A673 (cell line): ENCODE data around the gene NCAM2. TPM values are rescaled to one million over a fixed set of nuclear protein-coding genes. Genes with fewer than 3 reads are reported as not detected.

Experiments used
- BruUV-seq: library from RNA; stranded (reverse); fragments of 400-500 nt; replicated peaks from 2 replicates; lab custom pipeline; 2021; lab: Mats Ljungman, UMichigan
- CTCF ChIA-PET: fragments of 300-600 bp; sonication (Branson Sonifier 250); formaldehyde crosslinking; loops from one replicate; lab custom pipeline; 2022; ENCODE audit warnings: antibody characterized with exemption; lab: Charles Lee
- POLR2A ChIA-PET: fragments of 300-600 bp; sonication (Branson Sonifier 250); formaldehyde crosslinking; loops from one replicate; lab custom pipeline; 2022; ENCODE audit warnings: antibody characterized with exemption; ENCODE audit not compliant: low non-redundant PET; lab: Charles Lee
- DNase-seq: peaks from one replicate; pipeline ENCODE4 v3.0.0-alpha.2; 2015; ENCODE audit warnings: low spot score
- H3K27ac ChIP-seq: fragments of 200-600 bp; sonication (generic); 2 replicates; pipeline ENCODE4 v1.5.1; 2016; ENCODE audit warnings: mixed run types, low read depth, mild to moderate bottlenecking, mixed read lengths, antibody characterized with exemption, low read length; ENCODE audit not compliant: poor library complexity, severe bottlenecking
- H3K27me3 ChIP-seq: fragments of 200-600 bp; sonication (generic); replicated peaks from 2 replicates; pipeline ENCODE4 v1.6.1; 2017; ENCODE audit warnings: mixed run types, low read depth, mild to moderate bottlenecking, mixed read lengths, antibody characterized with exemption, low read length; ENCODE audit not compliant: insufficient read depth, poor library complexity
- H3K36me3 ChIP-seq: fragments of 200-600 bp; sonication (generic); 2 replicates; pipeline ENCODE4 v1.6.1; 2016; ENCODE audit warnings: mixed run types, mild to moderate bottlenecking, mixed read lengths, antibody characterized with exemption, low read length; ENCODE audit not compliant: insufficient read depth, poor library complexity, severe bottlenecking
- H3K4me1 ChIP-seq: fragments of 200-600 bp; sonication (generic); 2 replicates; pipeline ENCODE4 v1.6.1; 2017; ENCODE audit warnings: mixed run types, mild to moderate bottlenecking, mixed read lengths, antibody characterized with exemption, low read length; ENCODE audit not compliant: insufficient read depth, poor library complexity, severe bottlenecking
- H3K4me3 ChIP-seq: fragments of 200-600 bp; sonication (generic); 2 replicates; pipeline ENCODE4 v1.5.1; 2016; ENCODE audit warnings: low read depth, mixed run types, mild to moderate bottlenecking, mixed read lengths, low read length; ENCODE audit not compliant: poor library complexity, severe bottlenecking
- H3K9me3 ChIP-seq: fragments of 200-600 bp; sonication (generic); 2 replicates; pipeline ENCODE4 v1.6.1; 2016; ENCODE audit warnings: mixed run types, low read depth, mild to moderate bottlenecking, mixed read lengths, antibody characterized with exemption, low read length; ENCODE audit not compliant: poor library complexity, severe bottlenecking
- EZH2 ChIP-seq: fragments of 200-600 bp; sonication (generic); IDR thresholded peaks from 2 replicates; pipeline ENCODE4 v1.6.1; 2017; ENCODE audit warnings: borderline replicate concordance, low read depth, mild to moderate bottlenecking, mixed read lengths, antibody characterized with exemption, low read length; ENCODE audit not compliant: poor library complexity, severe bottlenecking
- intact Hi-C: fragments of 100-400 bp; cut with micrococcal nuclease; formaldehyde crosslinking; loops from one replicate; pipeline ENCODE4 v1.10.0; 2022; ENCODE audit not compliant: unreplicated experiment
- total RNA-seq: library from RNA; stranded (reverse); gene quantifications from 2 replicates; pipeline ENCODE4 v1.2.3, GENCODE V29; 2021
- TF ChIP-seq, protein P1 (sequence below): fragments of 300-800, 200-600 bp; sonication (generic); conservative IDR thresholded peaks from 2 replicates; pipeline ENCODE4 v1.5.1; 2017; ENCODE audit warnings: low read depth, mild to moderate bottlenecking, antibody characterized with exemption, low read length, moderate library complexity, mixed read lengths

Gene NCAM2
- total RNA-seq, 1 experiment from 2014 or later = 38.2 TPM

DNA sequence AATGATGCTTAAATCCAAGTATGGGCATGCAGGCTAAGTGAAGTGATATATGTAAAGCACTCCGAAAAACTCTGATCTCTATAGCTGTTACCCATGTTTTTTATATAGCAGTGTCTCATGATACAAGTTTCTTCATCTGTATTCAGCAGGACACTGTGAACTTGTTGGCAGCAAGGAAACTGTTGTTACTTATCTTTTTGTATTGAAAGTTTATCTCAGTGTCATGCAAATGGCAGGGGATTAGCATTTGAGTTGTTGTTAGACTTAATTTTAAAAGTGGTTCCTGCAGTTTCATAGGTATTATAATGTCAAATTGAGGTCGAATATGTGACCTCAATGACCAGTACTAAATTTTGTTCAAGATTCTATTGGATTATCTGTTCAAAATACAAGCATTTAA, 47.9 kb downstream of the NCAM2 start:
- Histone ChIP-seq H3K4me1 (no peaks in the 10 kb centered on the region), H3K4me3 (no peak overlapping the region), H3K27me3 (no peaks in the 10 kb centered on the region), H3K36me3 (no peaks in the 10 kb centered on the region), H3K9me3 (no peaks in the 10 kb centered on the region), H3K27ac (peak overlapping the region; percentile 65)
- ChIA-PET CTCF (interaction anchor here (0.5 kb wide), 1 partner anchor 18 kb away, joined by 3 read pairs; no protein-coding TSS in a partner anchor), POLR2A (no interaction called here)
- BruUV-seq = no TSS peak
- intact Hi-C loops = no loop called here
- TF ChIP-seq EZH2 = no peak
- TF ChIP-seq, protein P1, sequence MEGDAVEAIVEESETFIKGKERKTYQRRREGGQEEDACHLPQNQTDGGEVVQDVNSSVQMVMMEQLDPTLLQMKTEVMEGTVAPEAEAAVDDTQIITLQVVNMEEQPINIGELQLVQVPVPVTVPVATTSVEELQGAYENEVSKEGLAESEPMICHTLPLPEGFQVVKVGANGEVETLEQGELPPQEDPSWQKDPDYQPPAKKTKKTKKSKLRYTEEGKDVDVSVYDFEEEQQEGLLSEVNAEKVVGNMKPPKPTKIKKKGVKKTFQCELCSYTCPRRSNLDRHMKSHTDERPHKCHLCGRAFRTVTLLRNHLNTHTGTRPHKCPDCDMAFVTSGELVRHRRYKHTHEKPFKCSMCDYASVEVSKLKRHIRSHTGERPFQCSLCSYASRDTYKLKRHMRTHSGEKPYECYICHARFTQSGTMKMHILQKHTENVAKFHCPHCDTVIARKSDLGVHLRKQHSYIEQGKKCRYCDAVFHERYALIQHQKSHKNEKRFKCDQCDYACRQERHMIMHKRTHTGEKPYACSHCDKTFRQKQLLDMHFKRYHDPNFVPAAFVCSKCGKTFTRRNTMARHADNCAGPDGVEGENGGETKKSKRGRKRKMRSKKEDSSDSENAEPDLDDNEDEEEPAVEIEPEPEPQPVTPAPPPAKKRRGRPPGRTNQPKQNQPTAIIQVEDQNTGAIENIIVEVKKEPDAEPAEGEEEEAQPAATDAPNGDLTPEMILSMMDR = no peak
- no peak for DNase-seq

DNA sequence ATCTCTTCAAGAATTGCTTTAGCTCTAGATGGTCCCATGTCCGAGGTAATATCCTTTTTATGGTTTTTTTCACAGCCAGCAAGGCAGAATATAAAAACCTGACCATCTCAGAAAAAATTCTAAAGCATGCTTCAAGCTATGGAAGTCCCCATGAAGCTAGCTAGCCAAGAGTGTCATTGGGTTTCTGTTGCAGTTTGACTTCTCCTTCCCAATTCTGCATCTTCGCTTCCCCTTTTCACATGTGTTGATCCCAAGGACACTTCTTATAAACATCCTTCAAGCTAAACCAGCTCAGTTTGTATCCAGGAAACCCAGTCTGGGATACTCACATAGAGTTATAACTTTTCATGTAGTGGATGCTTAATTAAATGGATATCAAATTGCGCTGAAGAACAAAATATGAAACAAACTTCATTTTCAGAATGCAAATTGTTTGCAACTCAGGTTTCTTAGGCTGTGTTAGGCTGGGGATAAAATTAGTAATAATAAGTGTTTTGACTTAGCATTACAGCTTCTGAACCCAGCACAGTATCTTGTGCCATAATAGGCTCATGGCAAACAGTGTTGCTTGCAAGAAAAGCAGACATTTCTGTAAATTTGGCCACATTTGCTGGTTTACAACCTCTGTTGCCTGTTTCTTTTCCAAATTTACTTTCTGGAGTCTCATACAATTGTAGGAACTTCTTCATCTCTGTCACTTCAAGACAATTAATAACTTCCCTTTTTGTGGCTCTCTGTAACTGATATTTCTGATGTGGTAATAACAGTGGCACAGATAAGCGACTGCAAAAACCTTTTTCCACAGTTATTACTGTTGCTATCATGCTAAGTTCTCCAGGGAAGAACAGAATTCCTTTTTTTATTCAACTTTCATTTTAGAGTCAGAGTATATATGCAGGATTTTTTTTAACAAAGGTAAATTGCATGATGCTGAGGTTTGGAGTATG, 53.2 kb downstream of the NCAM2 start:
- POLR2A ChIA-PET = no interaction called here
- Histone ChIP-seq H3K36me3 (no peaks in the 10 kb centered on the region), H3K27ac (no peak overlapping the region), H3K9me3 (no peaks in the 10 kb centered on the region), H3K27me3 (no peaks in the 10 kb centered on the region), H3K4me1 (no peaks in the 10 kb centered on the region), H3K4me3 (no peak overlapping the region)
- TF ChIP-seq, protein P1 = no peak
- TF ChIP-seq EZH2 = no peak
- no peak for DNase-seq
- no TSS peak for BruUV-seq
- CTCF ChIA-PET = no interaction called here
- intact Hi-C loops = no loop called here

DNA sequence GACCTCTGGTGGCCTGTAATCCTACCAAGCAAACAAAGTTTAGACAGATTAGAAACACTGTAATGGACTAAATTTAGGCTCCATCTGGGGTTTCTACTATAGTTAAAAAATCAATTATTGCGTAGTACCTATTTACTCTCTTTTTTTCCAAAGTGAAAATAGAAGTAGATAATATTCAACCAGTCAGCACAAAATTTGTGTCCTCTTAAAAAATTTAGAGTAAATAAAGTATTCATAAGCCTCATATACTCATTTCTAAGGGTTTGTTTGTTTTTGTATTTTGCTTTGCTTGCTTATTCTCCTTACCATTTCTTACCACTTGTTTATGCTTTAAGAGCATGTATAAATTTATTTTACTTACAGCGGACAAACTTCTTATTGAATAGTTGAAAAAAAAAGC, 54.5 kb downstream of the NCAM2 start:
- ChIA-PET POLR2A (no interaction called here), CTCF (no interaction called here)
- Histone ChIP-seq H3K36me3 (no peaks in the 10 kb centered on the region), H3K4me1 (no peaks in the 10 kb centered on the region), H3K4me3 (no peak overlapping the region), H3K27ac (no peak overlapping the region), H3K27me3 (no peaks in the 10 kb centered on the region), H3K9me3 (no peaks in the 10 kb centered on the region)
- intact Hi-C loops = no loop called here
- TF ChIP-seq, protein P1 = no peak
- TF ChIP-seq EZH2 = no peak
- no TSS peak for BruUV-seq
- no peak for DNase-seq
